H1 (cell line): Measurements from ENCODE around the gene LOX. TPM values are rescaled to one million over a fixed set of nuclear protein-coding genes. Genes with fewer than 3 reads are reported as not detected.

Experiments used
- CTCF ChIA-PET: fragments of 300-600 bp; sonication (Branson Sonifier 250); formaldehyde crosslinking; loops from one replicate; lab custom pipeline; 2021; ENCODE audit not compliant: partially characterized antibody; lab: Charles Lee
- POLR2A ChIA-PET: fragments of 300-600 bp; sonication (Branson Sonifier 250); formaldehyde crosslinking; loops from one replicate; lab custom pipeline; 2021; ENCODE audit warnings: inconsistent platforms; ENCODE audit not compliant: partially characterized antibody; lab: Charles Lee
- DNase-seq, 2 experiments: peaks; one replicate each; pipeline versions ENCODE4 v3.0.0 to v3.0.0-alpha.2; 2010 to 2022; ENCODE audit warnings: low spot score in 2 of 2, low read depth in 1 of 2, mixed read lengths in 1 of 2
- FAIRE-seq: peaks from 2 replicates; lab custom pipeline; 2011; peaks lifted over from hg19 to GRCh38; lab: Jason Lieb, UNC
- H2AFZ ChIP-seq: 2 replicates; pipeline ENCODE4 v1.8.1; 2012; ENCODE audit warnings: low read length, inconsistent platforms
- H2AK5ac ChIP-seq: 2 replicates; pipeline ENCODE4 v1.6.1; 2013; ENCODE audit warnings: low read depth, low read length
- H2BK120ac ChIP-seq: replicated peaks from 2 replicates; pipeline ENCODE3; 2013; ENCODE audit warnings: low read depth, low read length, inconsistent platforms
- H2BK12ac ChIP-seq: 2 replicates; pipeline ENCODE4 v1.6.1; 2013; ENCODE audit warnings: low read depth, low read length
- H2BK15ac ChIP-seq: 2 replicates; pipeline ENCODE4 v1.6.1; 2013; ENCODE audit warnings: low read length
- H2BK20ac ChIP-seq: 2 replicates; pipeline ENCODE4 v1.6.1; 2013; ENCODE audit warnings: low read length
- H2BK5ac ChIP-seq: 2 replicates; pipeline ENCODE4 v1.6.1; 2013; ENCODE audit warnings: low read depth, low read length
- H3K14ac ChIP-seq: 2 replicates; pipeline ENCODE4 v1.6.1; 2013; ENCODE audit warnings: inconsistent platforms; ENCODE audit not compliant: insufficient read length
- H3K18ac ChIP-seq: 2 replicates; pipeline ENCODE4 v1.6.1; 2013; ENCODE audit warnings: low read length; ENCODE audit errors: extremely low read depth
- H3K23ac ChIP-seq: 2 replicates; pipeline ENCODE4 v1.6.1; 2013; ENCODE audit warnings: inconsistent platforms; ENCODE audit not compliant: insufficient read length
- H3K23me2 ChIP-seq: 2 replicates; pipeline ENCODE4 v1.6.1; 2013; ENCODE audit warnings: low read depth, low read length
- H3K27ac ChIP-seq: 2 replicates; pipeline ENCODE4 v1.6.1; 2011; ENCODE audit warnings: low read depth, low read length, inconsistent platforms
- H3K27me3 ChIP-seq, 4 experiments: replicated peaks in 1 of 4; 1 replicate in 1 of 4; 2 replicates in 3 of 4; pipeline versions ENCODE4 v1.6.1 to v1.8.1; 2011 to 2013; ENCODE audit warnings: low read length in 3 of 4, mild to moderate bottlenecking in 3 of 4, inconsistent platforms in 2 of 4, mixed read lengths in 2 of 4, moderate library complexity in 1 of 4; ENCODE audit not compliant: control insufficient read depth in 3 of 4, insufficient read depth in 3 of 4; ENCODE audit errors: extremely low read depth in 1 of 4
- H3K36me3 ChIP-seq, 4 experiments: 2 replicates each; pipeline versions ENCODE4 v1.6.1 to v1.8.1; 2011 to 2013; ENCODE audit warnings: mild to moderate bottlenecking in 4 of 4, low read length in 3 of 4, moderate library complexity in 2 of 4, control low read depth in 1 of 4, inconsistent platforms in 1 of 4; ENCODE audit not compliant: insufficient read depth in 4 of 4, control insufficient read depth in 2 of 4
- H3K4ac ChIP-seq: replicated peaks from 2 replicates; pipeline ENCODE3; 2013; ENCODE audit warnings: low read length, low read depth, mixed read lengths, inconsistent platforms; ENCODE audit not compliant: insufficient read length
- H3K4me1 ChIP-seq, 4 experiments: replicated peaks in 1 of 4; 1 replicate in 1 of 4; 2 replicates in 3 of 4; pipeline versions ENCODE4 v1.6.1 to v1.8.1; 2011 to 2013; ENCODE audit warnings: low read length in 3 of 4, inconsistent platforms in 2 of 4, mixed read lengths in 1 of 4; ENCODE audit not compliant: insufficient read depth in 4 of 4, control insufficient read depth in 3 of 4
- H3K4me2 ChIP-seq, 2 experiments: 2 replicates each; pipeline versions ENCODE4 v1.6.1 to v1.8.1; 2011 to 2013; ENCODE audit warnings: low read depth in 2 of 2, low read length in 2 of 2, control low read depth in 1 of 2, inconsistent platforms in 1 of 2, mild to moderate bottlenecking in 1 of 2; ENCODE audit not compliant: insufficient read depth in 1 of 2
- H3K4me3 ChIP-seq, 4 experiments: fragments of 200-600, 300-600 bp in 1 of 4; sonication (generic), shearing (Covaris generic), sonication (Bioruptor Twin) in 1 of 4; 2 replicates each; pipeline versions ENCODE4 v1.5.1 to v1.8.1; 2011 to 2016; ENCODE audit warnings: low read length in 4 of 4, low read depth in 3 of 4, control low read depth in 2 of 4, inconsistent platforms in 2 of 4, mild to moderate bottlenecking in 2 of 4, mixed read lengths in 1 of 4, moderate library complexity in 1 of 4; ENCODE audit not compliant: insufficient read depth in 2 of 4; ENCODE audit errors: extremely low read depth in 1 of 4
- H3K56ac ChIP-seq: replicated peaks from 2 replicates; pipeline ENCODE3; 2013; ENCODE audit warnings: low read depth, mild to moderate bottlenecking, mixed read lengths, low read length, inconsistent platforms; ENCODE audit not compliant: insufficient read length
- H3K79me1 ChIP-seq: 2 replicates; pipeline ENCODE4 v1.6.1; 2013; ENCODE audit warnings: low read depth, low read length, control low read depth
- H3K79me2 ChIP-seq, 2 experiments: 2 replicates each; pipeline versions ENCODE4 v1.6.1 to v1.8.1; 2012 to 2013; ENCODE audit warnings: low read length in 2 of 2, mild to moderate bottlenecking in 2 of 2, inconsistent platforms in 1 of 2; ENCODE audit not compliant: insufficient read depth in 2 of 2, control insufficient read depth in 1 of 2
- H3K9ac ChIP-seq, 4 experiments: replicated peaks in 1 of 4; 1 replicate in 1 of 4; 2 replicates in 3 of 4; pipeline versions ENCODE4 v1.6.1 to v1.8.1; 2011 to 2013; ENCODE audit warnings: low read depth in 3 of 4, low read length in 3 of 4, control low read depth in 2 of 4, mild to moderate bottlenecking in 2 of 4, moderate library complexity in 2 of 4, inconsistent platforms in 1 of 4; ENCODE audit errors: extremely low read depth in 1 of 4
- H3K9me3 ChIP-seq, 2 experiments: 2 replicates each; pipeline versions ENCODE4 v1.6.1 to v1.8.1; 2012 to 2013; ENCODE audit warnings: mild to moderate bottlenecking in 2 of 2, moderate library complexity in 2 of 2, control low read depth in 1 of 2, inconsistent platforms in 1 of 2, low read depth in 1 of 2, low read length in 1 of 2, mixed read lengths in 1 of 2; ENCODE audit not compliant: insufficient read depth in 2 of 2
- H4K20me1 ChIP-seq, 2 experiments: replicated peaks in 1 of 2; 2 replicates each; pipeline versions ENCODE3 to v1.8.1; 2011 to 2013; ENCODE audit warnings: inconsistent platforms in 2 of 2, low read length in 2 of 2, mild to moderate bottlenecking in 1 of 2; ENCODE audit not compliant: insufficient read depth in 2 of 2, control insufficient read depth in 1 of 2
- H4K5ac ChIP-seq: 2 replicates; pipeline ENCODE4 v1.6.1; 2013; ENCODE audit warnings: low read length, low read depth, mixed read lengths, inconsistent platforms; ENCODE audit not compliant: insufficient read length
- H4K8ac ChIP-seq: 2 replicates; pipeline ENCODE4 v1.8.0; 2013; ENCODE audit warnings: mild to moderate bottlenecking, moderate library complexity, low read length, inconsistent platforms; ENCODE audit not compliant: insufficient read depth; ENCODE audit errors: extremely low read depth
- H4K91ac ChIP-seq: replicated peaks from 2 replicates; pipeline ENCODE3; 2013; ENCODE audit warnings: low read length, mixed read lengths, inconsistent platforms; ENCODE audit not compliant: insufficient read length
- EZH2 ChIP-seq: fragments of 200-600 bp; sonication (generic); IDR thresholded peaks from 2 replicates; pipeline ENCODE4 v1.7.1; 2012; ENCODE audit warnings: low read depth, mild to moderate bottlenecking, moderate library complexity, low read length, inconsistent platforms; ENCODE audit not compliant: severe bottlenecking
- FOSL1 ChIP-seq: IDR thresholded peaks from 2 replicates; pipeline ENCODE4 v1.6.1; 2011; ENCODE audit warnings: mild to moderate bottlenecking, low read depth, low read length, moderate library complexity; ENCODE audit not compliant: insufficient read depth
- NANOG ChIP-seq: IDR thresholded peaks from 2 replicates; pipeline ENCODE4 v1.6.1; 2011; ENCODE audit warnings: low read length, low read depth, mild to moderate bottlenecking, inconsistent platforms; ENCODE audit not compliant: insufficient read depth, poor library complexity, severe bottlenecking
- RBBP5 ChIP-seq: IDR thresholded peaks from 2 replicates; pipeline ENCODE4 v1.7.1; 2012; ENCODE audit warnings: low read depth, mild to moderate bottlenecking, inconsistent platforms, low read length, moderate library complexity, borderline replicate concordance
- WGBS, 2 experiments: shearing (Covaris generic) in 1 of 2; methylation state at CpG; one replicate each; pipeline versions ENCODE4 v1.1.6 to v1.1.7; 2013 to 2015; ENCODE audit warnings: low lambda C conversion rate in 2 of 2, mixed read lengths in 2 of 2, inconsistent platforms in 1 of 2, low coverage in 1 of 2, missing lambda C conversion rate in 1 of 2; ENCODE audit not compliant: insufficient replicate concordance in 2 of 2, insufficient coverage in 1 of 2, insufficient read length in 1 of 2; ENCODE audit errors: extremely low coverage in 1 of 2, missing lambda C conversion rate in 1 of 2; 5-methylcytosine and 5-hydroxymethylcytosine counted together
- polyA plus RNA-seq, 7 experiments: library from polyadenylated mRNA; depleted of rRNA in 3 of 7; stranded (reverse) in 5 of 7; unstranded in 2 of 7; fragments of >200 nt in 5 of 7; fragments of 200-250 nt in 2 of 7; gene quantifications; 1 replicate in 5 of 7; 2 replicates in 1 of 7; 4 replicates in 1 of 7; pipeline versions ENCODE4 v1.2.1 to v1.2.3, GENCODE V29; 2011 to 2013; ENCODE audit warnings: missing spikeins in 2 of 7, mixed read lengths in 2 of 7
- total RNA-seq: library from RNA; stranded (reverse); fragmentation: NEBNext Ultra II Directional; extraction: Animal tissue kit (Norgen Biotek cat#: 25700); gene quantifications from 2 replicates; pipeline ENCODE4 v1.2.1, GENCODE V29; 2021

The LOX gene
- total and polyA plus RNA-seq, 2 of the 8 experiments (the other 6 are each of a cell fraction or from before 2014, with no cell fraction given), result 1.1 to 2.2 TPM

DNA sequence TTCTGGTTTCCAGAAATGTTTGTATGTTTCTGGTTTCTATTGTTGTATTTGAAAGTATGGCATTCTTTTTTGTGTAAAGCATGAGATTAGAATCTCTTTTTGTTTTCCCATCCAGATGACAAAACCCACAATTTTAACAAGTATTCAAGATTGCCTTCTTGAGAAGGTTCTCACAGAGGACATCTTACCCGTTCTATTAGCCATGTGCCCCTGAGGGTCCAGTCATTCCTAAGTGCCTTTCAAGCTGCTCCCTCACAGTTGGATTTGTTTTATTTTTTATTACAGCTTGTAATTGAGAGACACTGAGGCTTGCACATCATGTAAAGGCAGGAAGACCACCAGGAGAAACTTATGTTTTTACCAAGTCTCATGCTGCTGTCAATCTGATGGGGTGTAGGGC lies 19.3 kb upstream of the LOX start:
- Histone ChIP-seq H3K4me3 (no peak overlapping the region), H2BK120ac (no peak overlapping the region), H3K4ac (no peak overlapping the region), H3K27me3 (no peaks in the 10 kb centered on the region), H3K79me1 (no peaks in the 10 kb centered on the region), H2AK5ac (no peak overlapping the region), H3K18ac (no peak overlapping the region), H3K79me2 (no peaks in the 10 kb centered on the region), H2BK15ac (no peak overlapping the region), H2BK20ac (no peak overlapping the region), H3K9ac (no peak overlapping the region), H4K8ac (no peak overlapping the region)
- WGBS, 2 experiments, result 100% methylated on average over 1 of the region's 1 CpG; no CpG with 5 or more reads in 1 of the 2 experiments
- TF ChIP-seq RBBP5, result no peak
- TF ChIP-seq FOSL1, result no peak
- TF ChIP-seq EZH2, result no peak
- no peak for TF ChIP-seq NANOG
- TF ChIP-seq, all 59 proteins: peak for 0
- H3K27ac ChIP-seq, result no peak overlapping the region
- H3K14ac ChIP-seq, result no peak overlapping the region
- no peaks in the 10 kb centered on the region for H3K9me3 ChIP-seq
- H4K5ac ChIP-seq, result no peak overlapping the region
- POLR2A ChIA-PET, result no interaction called here
- DNase-seq (no peak), FAIRE-seq (no peak)
- no peak overlapping the region for H3K56ac ChIP-seq
- H2BK5ac ChIP-seq, result no peak overlapping the region
- H2BK12ac ChIP-seq, result no peak overlapping the region
- no peaks in the 10 kb centered on the region for H3K36me3 ChIP-seq
- no peaks in the 10 kb centered on the region for H4K20me1 ChIP-seq
- CTCF ChIA-PET, result interaction anchor here (1.2 to 8.7 kb wide), 3 partner anchors 13 to 59 kb away, joined by 3 to 78 read pairs (median 7); partner anchors contain the start of gene LOX
- peaks cover 2 to 8% (median 5%) of the 10 kb centered on the region in 4 experiments; a peak in 2 of 7 replicates for H3K4me1 ChIP-seq
- no peak overlapping the region for H3K4me2 ChIP-seq
- no peak overlapping the region for H3K23ac ChIP-seq
- H2AFZ ChIP-seq, result no peak overlapping the region
- no peak overlapping the region for H4K91ac ChIP-seq
- no peaks in the 10 kb centered on the region for H3K23me2 ChIP-seq
